Measurements from ENCODE around the gene PCYOX1L. TPM values are rescaled to one million over a fixed set of nuclear protein-coding genes. Genes with fewer than 3 reads are reported as not detected.

The PCYOX1L gene
- total RNA-seq, 4 donors from 2014 or later, result 2.5 to 4.7 (median 3.8) TPM

- no peak overlapping the region for H3K4me3 ChIP-seq
- WGBS, 2 donors (ENCODE audit: low coverage in 1 of 2), result 83 to 90% methylated on average over 2 of the region's 2 CpGs
- no peak for ATAC-seq
- H3K9me3 ChIP-seq, result no peaks in the 10 kb centered on the region
- peaks cover 0 to 77% (median 13%) of the 10 kb centered on the region in 3 donors for H3K4me1 ChIP-seq
- TF ChIP-seq CTCF (IDR thresholded peaks at IDR 0.05), result no peak
- no peak for TF ChIP-seq POLR2A (IDR thresholded peaks at IDR 0.05)
- TF ChIP-seq POLR2AphosphoS5 (IDR thresholded peaks at IDR 0.05), result no peak
- TF ChIP-seq EP300 (IDR thresholded peaks at IDR 0.05), result no peak
- H3K36me3 ChIP-seq, result no peaks in the 10 kb centered on the region
- H3K27ac ChIP-seq, result peak overlapping the region in 3 of 4 donors; percentile 72 to 93 (median 75)
- no peaks in the 10 kb centered on the region for H3K27me3 ChIP-seq
These were observed 13.0 kb downstream of the PCYOX1L start for GRCh38 chr5:149370878-149371277.

- Histone ChIP-seq H3K27ac (peak overlapping the region; percentile 35 to 93 (median 74)), H3K36me3 (no peaks in the 10 kb centered on the region), H3K27me3 (no peaks in the 10 kb centered on the region), H3K4me3 (no peak overlapping the region), H3K4me1 (peaks cover 0 to 77% (median 13%) of the 10 kb centered on the region in 3 donors), H3K9me3 (no peaks in the 10 kb centered on the region)
- peak in 3 of 4 experiments; percentile 61 to 73 (median 62) for TF ChIP-seq CTCF (IDR thresholded peaks at IDR 0.05)
- TF ChIP-seq POLR2A (IDR thresholded peaks at IDR 0.05), result no peak
- TF ChIP-seq POLR2AphosphoS5 (IDR thresholded peaks at IDR 0.05), result no peak
- WGBS, 2 donors (ENCODE audit: low coverage in 1 of 2), result 47 to 83% methylated on average over 1 to 10 of the region's 12 CpGs
- ATAC-seq, result peak; percentile 48
These were observed 13.6 kb downstream of the PCYOX1L start for GRCh38 chr5:149371296-149371962.

GRCh38 chr5:149372076-149372795 lies 14.4 kb downstream of the PCYOX1L start:
- no peaks in the 10 kb centered on the region for H3K9me3 ChIP-seq
- peak overlapping the region; percentile 35 to 93 (median 74) for H3K27ac ChIP-seq
- no peak overlapping the region for H3K4me3 ChIP-seq
- TF ChIP-seq POLR2A (IDR thresholded peaks at IDR 0.05) (no peak), EP300 (IDR thresholded peaks at IDR 0.05) (no peak), CTCF (IDR thresholded peaks at IDR 0.05) (no peak), POLR2AphosphoS5 (IDR thresholded peaks at IDR 0.05) (peak; percentile 34)
- peak; percentile 15 for ATAC-seq
- 33 to 37% methylated on average over 1 to 3 of the region's 4 CpGs for WGBS, 2 donors (ENCODE audit: low coverage in 1 of 2)
- no peaks in the 10 kb centered on the region for H3K27me3 ChIP-seq
- H3K36me3 ChIP-seq, result no peaks in the 10 kb centered on the region
- peaks cover 0 to 73% (median 13%) of the 10 kb centered on the region in 3 donors for H3K4me1 ChIP-seq

GRCh38 chr5:149372932-149373331 lies 15.1 kb downstream of the PCYOX1L start:
- no peak for TF ChIP-seq POLR2A (IDR thresholded peaks at IDR 0.05)
- TF ChIP-seq EP300 (IDR thresholded peaks at IDR 0.05), result no peak
- TF ChIP-seq CTCF (IDR thresholded peaks at IDR 0.05), result no peak
- TF ChIP-seq POLR2AphosphoS5 (IDR thresholded peaks at IDR 0.05), result no peak
- Histone ChIP-seq H3K9me3 (no peaks in the 10 kb centered on the region), H3K27me3 (no peaks in the 10 kb centered on the region), H3K4me1 (peaks cover 0 to 68% (median 10%) of the 10 kb centered on the region in 3 donors), H3K27ac (peak overlapping the region; percentile 35 to 93 (median 74)), H3K4me3 (no peak overlapping the region), H3K36me3 (no peaks in the 10 kb centered on the region)
- no peak for ATAC-seq
- 100% methylated on average over 1 of the region's 3 CpGs; no CpG with 5 or more reads in 1 of the 2 donors for WGBS, 2 donors (ENCODE audit: low coverage in 1 of 2)
